ENCODE results near the gene CNOT1. TPM values are rescaled to one million over a fixed set of nuclear protein-coding genes. Genes with fewer than 3 reads are reported as not detected.

CNOT1 gene
- total and polyA plus RNA-seq, 10 of the 15 experiments (the other 5 are each of a cell fraction or from before 2014, with no cell fraction given) = 101 to 246 (median 175) TPM

DNA sequence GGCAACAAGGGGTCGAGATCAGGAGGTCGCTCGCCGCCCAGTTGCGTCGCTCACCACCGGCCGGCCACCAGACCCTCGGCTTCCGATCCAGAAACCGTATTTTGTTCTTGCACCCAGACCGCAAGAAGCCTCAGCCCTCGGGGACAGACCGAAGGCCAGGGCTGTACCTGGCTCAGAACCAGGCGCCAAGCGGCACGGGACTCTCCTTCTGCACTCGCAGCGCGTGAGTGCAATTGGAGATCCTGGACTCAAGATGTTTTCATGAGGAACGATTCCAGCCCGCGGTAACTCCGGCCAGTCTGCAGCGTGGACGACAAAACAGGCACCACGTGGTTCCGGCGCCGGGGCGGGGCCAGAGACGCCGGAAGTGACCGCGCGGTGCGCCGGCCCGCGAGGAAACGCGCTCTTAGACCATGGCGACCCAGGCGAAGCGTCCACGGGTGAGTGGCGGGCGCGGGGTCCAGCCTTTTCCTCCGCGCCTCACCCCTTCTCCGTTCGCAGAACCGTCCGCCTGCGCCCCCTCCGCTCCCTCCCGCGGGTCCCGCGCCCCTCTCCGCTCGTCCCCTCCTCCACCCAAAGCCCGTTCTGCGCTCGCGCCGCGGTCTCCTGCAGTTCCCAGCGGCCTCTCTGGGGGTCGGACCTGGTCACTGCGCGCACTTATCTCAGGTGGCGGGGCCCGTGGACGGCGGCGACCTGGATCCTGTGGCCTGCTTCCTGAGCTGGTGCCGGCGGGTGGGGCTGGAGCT, 114.3 kb downstream of the CNOT1 start, which contains the start of gene SETD6 (continued):
- TF ChIP-seq SUZ12 (IDR thresholded peaks at IDR 0.05; ENCODE audit: unreplicated experiment) (no peak), STAT1 (conservative IDR thresholded peaks at IDR 0.05) (no peak), REST (IDR thresholded peaks at IDR 0.05; ENCODE audit: low read depth, low read length) (no peak), MTA2 (IDR thresholded peaks at IDR 0.05; ENCODE audit: low read depth) (no peak), RUNX3 (IDR thresholded peaks at IDR 0.05; ENCODE audit: low read length) (peak; percentile 70), CHD4 (IDR thresholded peaks at IDR 0.05) (no peak), ZNF384 (IDR thresholded peaks at IDR 0.05; ENCODE audit: borderline replicate concordance, low read depth, low read length) (no peak), NFYA (IDR thresholded peaks at IDR 0.05; ENCODE audit: borderline replicate concordance, low read depth, low read length) (no peak), NBN (IDR thresholded peaks at IDR 0.05) (peak; percentile 44; the same call in 1 of the 2 replicates), WRNIP1 (IDR thresholded peaks at IDR 0.05; ENCODE audit: borderline replicate concordance, low read depth, low read length) (no peak), SKIL (IDR thresholded peaks at IDR 0.05; ENCODE audit: low read depth, poor library complexity, severe bottlenecking) (no peak), POLR2AphosphoS5 (IDR thresholded peaks at IDR 0.05; ENCODE audit: low read length) (peak; percentile 89), ZZZ3 (IDR thresholded peaks at IDR 0.05; ENCODE audit: control insufficient read depth, insufficient read length, low read depth) (no peak), KDM1A (IDR thresholded peaks at IDR 0.05; ENCODE audit: borderline replicate concordance) (no peak), MLLT1 (IDR thresholded peaks at IDR 0.05) (no peak), IKZF1 (conservative IDR thresholded peaks at IDR 0.05) (peak; percentile 43; the same call in 1 of the 2 replicates), MYC (IDR thresholded peaks at IDR 0.05; ENCODE audit: insufficient read depth, insufficient read length, insufficient replicate concordance, low read length, severe bottlenecking) (peak; percentile 68), HDAC2 (IDR thresholded peaks at IDR 0.05) (no peak)
- TF ChIP-seq, protein P1, sequence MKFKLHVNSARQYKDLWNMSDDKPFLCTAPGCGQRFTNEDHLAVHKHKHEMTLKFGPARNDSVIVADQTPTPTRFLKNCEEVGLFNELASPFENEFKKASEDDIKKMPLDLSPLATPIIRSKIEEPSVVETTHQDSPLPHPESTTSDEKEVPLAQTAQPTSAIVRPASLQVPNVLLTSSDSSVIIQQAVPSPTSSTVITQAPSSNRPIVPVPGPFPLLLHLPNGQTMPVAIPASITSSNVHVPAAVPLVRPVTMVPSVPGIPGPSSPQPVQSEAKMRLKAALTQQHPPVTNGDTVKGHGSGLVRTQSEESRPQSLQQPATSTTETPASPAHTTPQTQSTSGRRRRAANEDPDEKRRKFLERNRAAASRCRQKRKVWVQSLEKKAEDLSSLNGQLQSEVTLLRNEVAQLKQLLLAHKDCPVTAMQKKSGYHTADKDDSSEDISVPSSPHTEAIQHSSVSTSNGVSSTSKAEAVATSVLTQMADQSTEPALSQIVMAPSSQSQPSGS (IDR thresholded peaks at IDR 0.05; ENCODE audit: low read length) = no peak
- TF ChIP-seq, protein P2, sequence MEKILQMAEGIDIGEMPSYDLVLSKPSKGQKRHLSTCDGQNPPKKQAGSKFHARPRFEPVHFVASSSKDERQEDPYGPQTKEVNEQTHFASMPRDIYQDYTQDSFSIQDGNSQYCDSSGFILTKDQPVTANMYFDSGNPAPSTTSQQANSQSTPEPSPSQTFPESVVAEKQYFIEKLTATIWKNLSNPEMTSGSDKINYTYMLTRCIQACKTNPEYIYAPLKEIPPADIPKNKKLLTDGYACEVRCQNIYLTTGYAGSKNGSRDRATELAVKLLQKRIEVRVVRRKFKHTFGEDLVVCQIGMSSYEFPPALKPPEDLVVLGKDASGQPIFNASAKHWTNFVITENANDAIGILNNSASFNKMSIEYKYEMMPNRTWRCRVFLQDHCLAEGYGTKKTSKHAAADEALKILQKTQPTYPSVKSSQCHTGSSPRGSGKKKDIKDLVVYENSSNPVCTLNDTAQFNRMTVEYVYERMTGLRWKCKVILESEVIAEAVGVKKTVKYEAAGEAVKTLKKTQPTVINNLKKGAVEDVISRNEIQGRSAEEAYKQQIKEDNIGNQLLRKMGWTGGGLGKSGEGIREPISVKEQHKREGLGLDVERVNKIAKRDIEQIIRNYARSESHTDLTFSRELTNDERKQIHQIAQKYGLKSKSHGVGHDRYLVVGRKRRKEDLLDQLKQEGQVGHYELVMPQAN (conservative IDR thresholded peaks at IDR 0.05) = peak; percentile 83; the same call in 1 of the 2 replicates
